HS-27A (cell line): Measurements from ENCODE around the gene KIAA0930.
A peak's percentile ranks its signal among the peaks of the same experiment; 100 is the strongest.

Experiments
- DNase-seq: peaks from one replicate; pipeline ENCODE4 v3.0.0-alpha.2; 2012; ENCODE audit warnings: low read depth, missing footprints

The KIAA0930 gene

GRCh38 chr22:45172881-45173585, 67.7 kb downstream of the KIAA0930 start:
- DNase-seq, result no peak

- no peak for DNase-seq
Observed at GRCh38 chr22:45171830-45172229, 68.9 kb downstream of the KIAA0930 start.

GRCh38 chr22:45169591-45170466, 70.9 kb downstream of the KIAA0930 start:
- no peak for DNase-seq

- DNase-seq, result no peak
Observed at GRCh38 chr22:45166932-45167331, 73.8 kb downstream of the KIAA0930 start.

GRCh38 chr22:45164270-45165088, 76.2 kb downstream of the KIAA0930 start:
- DNase-seq, result no peak

GRCh38 chr22:45163451-45164269, 77.0 kb downstream of the KIAA0930 start, which contains the start of gene NUP50:
TSS of gene NUP50 (plus strand) at chr22:45163925. CDS start at chr22:45168178, 4,253 bp downstream.
- DNase-seq, result peak; percentile 78

GRCh38 chr22:45163099-45163450, 77.6 kb downstream of the KIAA0930 start:
- no peak for DNase-seq

- DNase-seq, result no peak
Observed at GRCh38 chr22:45162531-45162930, 78.2 kb downstream of the KIAA0930 start.

GRCh38 chr22:45159652-45160462, 80.8 kb downstream of the KIAA0930 start:
- DNase-seq, result no peak

- DNase-seq, result no peak
Observed at GRCh38 chr22:45157907-45158306, 82.8 kb downstream of the KIAA0930 start.

- DNase-seq, result no peak
Observed at GRCh38 chr22:45155050-45155840, 85.4 kb downstream of the KIAA0930 start.

GRCh38 chr22:45154383-45154782, 86.3 kb downstream of the KIAA0930 start:
- DNase-seq, result no peak

- DNase-seq, result no peak
Observed at GRCh38 chr22:45151503-45151902, 89.2 kb downstream of the KIAA0930 start.

GRCh38 chr22:45150139-45150538, 90.6 kb downstream of the KIAA0930 start:
- DNase-seq, result no peak

- DNase-seq, result no peak
Observed at GRCh38 chr22:45149671-45150070, 91.0 kb downstream of the KIAA0930 start.

- DNase-seq, result no peak
Observed at GRCh38 chr22:45144916-45145315, 95.8 kb downstream of the KIAA0930 start.

GRCh38 chr22:45142376-45142775, 98.3 kb downstream of the KIAA0930 start:
- no peak for DNase-seq
